Liver (tissue), 9 donors: ENCODE results near the gene GOLGA6L7. TPM values are rescaled to one million over a fixed set of nuclear protein-coding genes. Genes with fewer than 3 reads are reported as not detected.

ENCODE experiments used
- DNase-seq: peaks from one replicate; pipeline ENCODE4 v3.0.0-alpha.2; 2017; ENCODE audit warnings: low spot score
- H3K27ac ChIP-seq, 2 donors: one replicate each; pipeline ENCODE4 v1.7.0; 2013; ENCODE audit warnings: inconsistent platforms in 2 of 2, low read length in 2 of 2, control low read depth in 1 of 2, low read depth in 1 of 2, mild to moderate bottlenecking in 1 of 2
- H3K27me3 ChIP-seq, 4 donors: one replicate each; pipeline versions ENCODE4 v1.6.1 to v1.7.0; 2013; ENCODE audit warnings: low read length in 3 of 4, inconsistent platforms in 1 of 4, mild to moderate bottlenecking in 1 of 4, moderate library complexity in 1 of 4; ENCODE audit not compliant: control insufficient read depth in 4 of 4, insufficient read depth in 4 of 4
- H3K36me3 ChIP-seq, 4 donors: one replicate each; pipeline versions ENCODE4 v1.6.1 to v1.7.0; 2013; ENCODE audit warnings: low read length in 3 of 4, mild to moderate bottlenecking in 3 of 4, low read depth in 1 of 4, moderate library complexity in 1 of 4; ENCODE audit not compliant: control insufficient read depth in 4 of 4, insufficient read depth in 3 of 4
- H3K4me1 ChIP-seq, 4 donors: one replicate each; pipeline versions ENCODE4 v1.6.1 to v1.7.0; 2013; ENCODE audit warnings: low read length in 3 of 4, mild to moderate bottlenecking in 3 of 4, moderate library complexity in 1 of 4; ENCODE audit not compliant: control insufficient read depth in 4 of 4, insufficient read depth in 4 of 4
- H3K4me3 ChIP-seq, 3 donors: one replicate each; pipeline versions ENCODE4 v1.6.1 to v1.7.0; 2013; ENCODE audit warnings: low read length in 3 of 3, control low read depth in 1 of 3, low read depth in 1 of 3, mild to moderate bottlenecking in 1 of 3
- H3K9ac ChIP-seq, 2 donors: one replicate each; pipeline ENCODE4 v1.7.0; 2013; ENCODE audit warnings: low read length in 2 of 2, mild to moderate bottlenecking in 2 of 2, moderate library complexity in 2 of 2, control low read depth in 1 of 2, low read depth in 1 of 2
- H3K9me3 ChIP-seq, 4 donors: one replicate each; pipeline versions ENCODE4 v1.6.1 to v1.7.0; 2013; ENCODE audit warnings: low read length in 3 of 4; ENCODE audit not compliant: control insufficient read depth in 4 of 4
- ATF3 ChIP-seq: IDR thresholded peaks from 2 replicates; pipeline ENCODE4 v1.6.1; 2016; ENCODE audit warnings: antibody characterized with exemption
- EGR1 ChIP-seq, 2 donors: IDR thresholded peaks; 2 replicates each; pipeline ENCODE4 v1.6.1; 2016 to 2018; ENCODE audit warnings: antibody characterized with exemption in 2 of 2, low read depth in 2 of 2
- FOXA1 ChIP-seq: IDR thresholded peaks from 2 replicates; pipeline ENCODE4 v1.6.1; 2016; ENCODE audit warnings: antibody characterized with exemption
- FOXA2 ChIP-seq: IDR thresholded peaks from 2 replicates; pipeline ENCODE4 v1.6.1; 2016; ENCODE audit warnings: antibody characterized with exemption
- GABPA ChIP-seq, 2 donors: IDR thresholded peaks in 1 of 2; conservative IDR thresholded peaks in 1 of 2; 2 replicates each; pipeline ENCODE4 v1.6.1; 2016; ENCODE audit warnings: antibody characterized with exemption in 2 of 2, mild to moderate bottlenecking in 1 of 2, moderate library complexity in 1 of 2
- HNF4A ChIP-seq, 2 donors: conservative IDR thresholded peaks; 2 replicates each; pipeline ENCODE4 v1.6.1; 2016; ENCODE audit warnings: antibody characterized with exemption in 2 of 2, mild to moderate bottlenecking in 2 of 2
- HNF4G ChIP-seq: IDR thresholded peaks from 2 replicates; pipeline ENCODE4 v1.6.1; 2016; ENCODE audit warnings: antibody characterized with exemption
- JUND ChIP-seq, 2 donors: IDR thresholded peaks; 2 replicates each; pipeline ENCODE4 v1.6.1; 2016; ENCODE audit warnings: antibody characterized with exemption in 2 of 2
- NR2F2 ChIP-seq: IDR thresholded peaks from 2 replicates; pipeline ENCODE4 v1.6.1; 2016; ENCODE audit warnings: antibody characterized with exemption
- RAD21 ChIP-seq, 2 donors: IDR thresholded peaks; 2 replicates each; pipeline ENCODE4 v1.6.1; 2016; ENCODE audit warnings: antibody characterized with exemption in 2 of 2, mild to moderate bottlenecking in 2 of 2
- RXRA ChIP-seq, 2 donors: IDR thresholded peaks; 2 replicates each; pipeline ENCODE4 v1.6.1; 2017 to 2018; ENCODE audit warnings: antibody characterized with exemption in 2 of 2, mild to moderate bottlenecking in 1 of 2
- SP1 ChIP-seq: IDR thresholded peaks from 2 replicates; pipeline ENCODE4 v1.6.1; 2018; ENCODE audit warnings: antibody characterized with exemption, mild to moderate bottlenecking
- TAF1 ChIP-seq: conservative IDR thresholded peaks from 2 replicates; pipeline ENCODE4 v1.6.1; 2016; ENCODE audit warnings: antibody characterized with exemption, mild to moderate bottlenecking
- YY1 ChIP-seq: IDR thresholded peaks from 2 replicates; pipeline ENCODE4 v1.6.1; 2016; ENCODE audit warnings: antibody characterized with exemption, mild to moderate bottlenecking
- ZBTB33 ChIP-seq: IDR thresholded peaks from 2 replicates; pipeline ENCODE4 v1.6.1; 2016; ENCODE audit warnings: antibody characterized with exemption
- WGBS: extraction: QIAGEN DNeasy Blood & Tissue Kit; methylation state at CpG from one replicate; pipeline ENCODE4 v1.1.7; 2013; 5-methylcytosine and 5-hydroxymethylcytosine counted together
- polyA plus RNA-seq, 2 donors: library from polyadenylated mRNA; stranded (reverse) in 1 of 2; unstranded in 1 of 2; fragments of 200-250 nt in 1 of 2; fragments of >200 nt in 1 of 2; fragmentation: Nextera tagmentation in 1 of 2; extraction: Ambion mirVana in 1 of 2; gene quantifications; one replicate each; pipeline versions ENCODE4 v1.2.1 to v1.2.3, GENCODE V29; 2013 to 2015
- total RNA-seq, 2 donors: library from RNA; depleted of rRNA; stranded (reverse); fragments of >200 nt; gene quantifications; one replicate each; pipeline ENCODE4 v1.2.3, GENCODE V29; 2014
- TF ChIP-seq, protein P1 (sequence below): IDR thresholded peaks from 2 replicates; pipeline ENCODE4 v1.6.1; 2016; ENCODE audit warnings: antibody characterized with exemption, mild to moderate bottlenecking
- TF ChIP-seq, protein P2 (sequence below): fragments of 150-350 bp; IDR thresholded peaks from 2 replicates; pipeline ENCODE4 v1.5.1; 2017; ENCODE audit warnings: improper control_type of control experiment, low read depth, low read length; ENCODE audit not compliant: missing input control
- TF ChIP-seq, protein P3 (sequence below): IDR thresholded peaks from 2 replicates; pipeline ENCODE4 v1.6.1; 2016; ENCODE audit warnings: antibody characterized with exemption
- donor health status: healthy.
- donor health status: healthy.
- donor health status: healthy.
- donor health status: healthy.
- donor health status: healthy.

GOLGA6L7 gene
- total and polyA plus RNA-seq, 4 donors: not detected

- H3K4me1 ChIP-seq: peaks cover 2 to 8% (median 4%) of the 10 kb centered on the region in 4 donors
- H3K27ac ChIP-seq: no peak overlapping the region
- no peak overlapping the region for H3K9ac ChIP-seq
- no peaks in the 10 kb centered on the region for H3K36me3 ChIP-seq
- peaks cover 0 to 9% (median 0%) of the 10 kb centered on the region in 4 donors for H3K27me3 ChIP-seq
- no peak for DNase-seq
- TF ChIP-seq FOXA2 (no peak), ZBTB33 (no peak), YY1 (no peak), JUND (IDR thresholded peaks at IDR 0.05) (no peak), NR2F2 (no peak), ATF3 (no peak), RAD21 (IDR thresholded peaks at IDR 0.05) (no peak), TAF1 (no peak), HNF4G (no peak), FOXA1 (no peak), GABPA (IDR thresholded peaks at IDR 0.05 in 1 of 2, conservative IDR thresholded peaks at IDR 0.05 in 1 of 2) (no peak), RXRA (IDR thresholded peaks at IDR 0.05) (no peak), SP1 (no peak), HNF4A (conservative IDR thresholded peaks at IDR 0.05) (no peak), EGR1 (IDR thresholded peaks at IDR 0.05; ENCODE audit: low read depth in 2 of 2) (no peak)
- TF ChIP-seq, protein P1, sequence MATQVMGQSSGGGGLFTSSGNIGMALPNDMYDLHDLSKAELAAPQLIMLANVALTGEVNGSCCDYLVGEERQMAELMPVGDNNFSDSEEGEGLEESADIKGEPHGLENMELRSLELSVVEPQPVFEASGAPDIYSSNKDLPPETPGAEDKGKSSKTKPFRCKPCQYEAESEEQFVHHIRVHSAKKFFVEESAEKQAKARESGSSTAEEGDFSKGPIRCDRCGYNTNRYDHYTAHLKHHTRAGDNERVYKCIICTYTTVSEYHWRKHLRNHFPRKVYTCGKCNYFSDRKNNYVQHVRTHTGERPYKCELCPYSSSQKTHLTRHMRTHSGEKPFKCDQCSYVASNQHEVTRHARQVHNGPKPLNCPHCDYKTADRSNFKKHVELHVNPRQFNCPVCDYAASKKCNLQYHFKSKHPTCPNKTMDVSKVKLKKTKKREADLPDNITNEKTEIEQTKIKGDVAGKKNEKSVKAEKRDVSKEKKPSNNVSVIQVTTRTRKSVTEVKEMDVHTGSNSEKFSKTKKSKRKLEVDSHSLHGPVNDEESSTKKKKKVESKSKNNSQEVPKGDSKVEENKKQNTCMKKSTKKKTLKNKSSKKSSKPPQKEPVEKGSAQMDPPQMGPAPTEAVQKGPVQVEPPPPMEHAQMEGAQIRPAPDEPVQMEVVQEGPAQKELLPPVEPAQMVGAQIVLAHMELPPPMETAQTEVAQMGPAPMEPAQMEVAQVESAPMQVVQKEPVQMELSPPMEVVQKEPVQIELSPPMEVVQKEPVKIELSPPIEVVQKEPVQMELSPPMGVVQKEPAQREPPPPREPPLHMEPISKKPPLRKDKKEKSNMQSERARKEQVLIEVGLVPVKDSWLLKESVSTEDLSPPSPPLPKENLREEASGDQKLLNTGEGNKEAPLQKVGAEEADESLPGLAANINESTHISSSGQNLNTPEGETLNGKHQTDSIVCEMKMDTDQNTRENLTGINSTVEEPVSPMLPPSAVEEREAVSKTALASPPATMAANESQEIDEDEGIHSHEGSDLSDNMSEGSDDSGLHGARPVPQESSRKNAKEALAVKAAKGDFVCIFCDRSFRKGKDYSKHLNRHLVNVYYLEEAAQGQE: no peak
- TF ChIP-seq, protein P2, sequence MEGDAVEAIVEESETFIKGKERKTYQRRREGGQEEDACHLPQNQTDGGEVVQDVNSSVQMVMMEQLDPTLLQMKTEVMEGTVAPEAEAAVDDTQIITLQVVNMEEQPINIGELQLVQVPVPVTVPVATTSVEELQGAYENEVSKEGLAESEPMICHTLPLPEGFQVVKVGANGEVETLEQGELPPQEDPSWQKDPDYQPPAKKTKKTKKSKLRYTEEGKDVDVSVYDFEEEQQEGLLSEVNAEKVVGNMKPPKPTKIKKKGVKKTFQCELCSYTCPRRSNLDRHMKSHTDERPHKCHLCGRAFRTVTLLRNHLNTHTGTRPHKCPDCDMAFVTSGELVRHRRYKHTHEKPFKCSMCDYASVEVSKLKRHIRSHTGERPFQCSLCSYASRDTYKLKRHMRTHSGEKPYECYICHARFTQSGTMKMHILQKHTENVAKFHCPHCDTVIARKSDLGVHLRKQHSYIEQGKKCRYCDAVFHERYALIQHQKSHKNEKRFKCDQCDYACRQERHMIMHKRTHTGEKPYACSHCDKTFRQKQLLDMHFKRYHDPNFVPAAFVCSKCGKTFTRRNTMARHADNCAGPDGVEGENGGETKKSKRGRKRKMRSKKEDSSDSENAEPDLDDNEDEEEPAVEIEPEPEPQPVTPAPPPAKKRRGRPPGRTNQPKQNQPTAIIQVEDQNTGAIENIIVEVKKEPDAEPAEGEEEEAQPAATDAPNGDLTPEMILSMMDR: no peak
- TF ChIP-seq, protein P3, sequence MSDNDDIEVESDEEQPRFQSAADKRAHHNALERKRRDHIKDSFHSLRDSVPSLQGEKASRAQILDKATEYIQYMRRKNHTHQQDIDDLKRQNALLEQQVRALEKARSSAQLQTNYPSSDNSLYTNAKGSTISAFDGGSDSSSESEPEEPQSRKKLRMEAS: no peak
- no peaks in the 10 kb centered on the region for H3K9me3 ChIP-seq
- H3K4me3 ChIP-seq: peak overlapping the region in 1 of 3 donors; percentile 55
- 34% methylated on average over 31 of the region's 31 CpGs for WGBS
Measured at GRCh38 chr15:28885128-28885629, 36.7 kb upstream of the GOLGA6L7 start.
